ENCODE results near the gene ANTXR1.

The ANTXR1 gene

GRCh38 chr2:69269330-69269729 lies 256.4 kb downstream of the ANTXR1 start:
- no peak overlapping the region for H3K4me3 ChIP-seq (ENCODE audit: control insufficient read depth, low read depth, low read length)
- DNase-seq (ENCODE audit: low read depth): no peak
- TF ChIP-seq CTCF (conservative IDR thresholded peaks at IDR 0.05; ENCODE audit: control insufficient read depth, insufficient read depth, low read depth, low read length): no peak

GRCh38 chr2:69271831-69272257 lies 258.9 kb downstream of the ANTXR1 start:
- no peak overlapping the region for H3K4me3 ChIP-seq (ENCODE audit: control insufficient read depth, low read depth, low read length)
- DNase-seq (ENCODE audit: low read depth): peak; percentile 70
- TF ChIP-seq CTCF (conservative IDR thresholded peaks at IDR 0.05; ENCODE audit: control insufficient read depth, insufficient read depth, low read depth, low read length): no peak

- DNase-seq (ENCODE audit: low read depth): no peak
- no peak for TF ChIP-seq CTCF (conservative IDR thresholded peaks at IDR 0.05; ENCODE audit: control insufficient read depth, insufficient read depth, low read depth, low read length)
- H3K4me3 ChIP-seq (ENCODE audit: control insufficient read depth, low read depth, low read length): no peak overlapping the region
Measured at GRCh38 chr2:69272803-69273471, 260.0 kb downstream of the ANTXR1 start.

GRCh38 chr2:69275490-69275889 lies 262.5 kb downstream of the ANTXR1 start:
- no peak overlapping the region for H3K4me3 ChIP-seq (ENCODE audit: control insufficient read depth, low read depth, low read length)
- TF ChIP-seq CTCF (conservative IDR thresholded peaks at IDR 0.05; ENCODE audit: control insufficient read depth, insufficient read depth, low read depth, low read length): no peak
- no peak for DNase-seq (ENCODE audit: low read depth)

DNA sequence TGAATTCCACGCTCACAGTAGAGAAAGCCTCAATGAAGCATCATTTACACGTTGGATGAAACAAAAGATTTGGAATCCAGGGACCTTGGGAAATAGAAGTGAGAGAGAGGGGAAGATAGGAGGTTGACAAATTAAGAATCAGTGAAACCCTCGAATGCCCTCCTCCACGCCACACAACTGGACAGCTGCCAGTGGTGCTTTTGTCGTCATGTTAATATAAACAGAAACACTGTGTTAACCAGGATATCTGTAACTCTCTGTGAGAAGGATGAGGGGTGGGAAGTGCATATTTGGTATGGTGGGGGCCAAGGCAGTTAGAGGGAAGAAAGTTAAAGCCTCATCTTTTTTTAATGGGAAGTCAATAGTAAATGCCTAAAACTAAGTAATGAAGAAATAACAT lies 265.4 kb downstream of the ANTXR1 start:
- H3K4me3 ChIP-seq (ENCODE audit: control insufficient read depth, low read depth, low read length): no peak overlapping the region
- no peak for TF ChIP-seq CTCF (conservative IDR thresholded peaks at IDR 0.05; ENCODE audit: control insufficient read depth, insufficient read depth, low read depth, low read length)
- DNase-seq (ENCODE audit: low read depth): no peak

DNA sequence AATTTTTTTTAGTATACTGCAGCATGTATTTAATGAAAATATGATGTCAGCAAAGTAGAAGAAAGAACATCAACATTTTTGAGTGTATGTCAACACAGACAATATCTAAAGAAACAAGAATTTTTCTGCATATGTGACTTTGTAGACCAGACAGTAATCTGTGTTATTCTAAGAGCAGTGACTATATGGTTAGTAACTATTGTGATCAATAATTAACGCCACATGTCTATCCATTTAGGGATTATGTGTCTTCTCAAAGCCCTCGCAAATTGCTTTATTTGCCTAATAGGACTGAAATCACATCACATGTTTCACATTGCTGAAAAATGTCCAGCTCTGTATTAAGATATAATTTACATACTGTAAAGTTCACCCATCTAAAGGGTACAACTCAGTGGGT lies 266.2 kb downstream of the ANTXR1 start:
- DNase-seq (ENCODE audit: low read depth): peak; percentile 27
- no peak overlapping the region for H3K4me3 ChIP-seq (ENCODE audit: control insufficient read depth, low read depth, low read length)
- TF ChIP-seq CTCF (conservative IDR thresholded peaks at IDR 0.05; ENCODE audit: control insufficient read depth, insufficient read depth, low read depth, low read length): no peak

Measured in fibroblast of mammary gland (primary cell).